GM23338 (cell line): ENCODE data around the gene ROBO3. TPM values are rescaled to one million over a fixed set of nuclear protein-coding genes. Genes with fewer than 3 reads are reported as not detected.
A peak's percentile ranks its signal among the peaks of the same experiment; 100 is the strongest.

Source experiments
- ATAC-seq: fragments of 200-7000 bp; cut with Tn5 transposase; 3 replicates; pipeline ENCODE4 v1.9.1; 2020
- DNase-seq: peaks from one replicate; pipeline ENCODE4 v3.0.0-alpha.2; 2015; ENCODE audit warnings: low spot score
- H2AFZ ChIP-seq: fragments of 200-600 bp; sonication (generic); 2 replicates; pipeline ENCODE4 v1.8.0; 2016; ENCODE audit warnings: antibody characterized with exemption, mild to moderate bottlenecking, moderate library complexity
- H3F3A ChIP-seq: fragments of 200-600 bp; sonication (generic); replicated peaks from 2 replicates; pipeline ENCODE4 v1.8.0; 2017; ENCODE audit warnings: antibody characterized with exemption, mixed run types, low read depth
- H3K27ac ChIP-seq: fragments of 200-600 bp; sonication (generic); 2 replicates; pipeline ENCODE4 v1.6.1; 2016; ENCODE audit warnings: low read depth
- H3K27me3 ChIP-seq: fragments of 200-600 bp; sonication (generic); 2 replicates; pipeline ENCODE4 v1.8.0; 2016; ENCODE audit warnings: mild to moderate bottlenecking, mixed run types, moderate library complexity; ENCODE audit not compliant: insufficient read depth
- H3K36me3 ChIP-seq: fragments of 200-600 bp; sonication (generic); 2 replicates; pipeline ENCODE4 v1.8.0; 2016; ENCODE audit warnings: mild to moderate bottlenecking; ENCODE audit not compliant: insufficient read depth
- H3K4me1 ChIP-seq: fragments of 200-600 bp; sonication (generic); 2 replicates; pipeline ENCODE4 v1.8.0; 2016; ENCODE audit warnings: mild to moderate bottlenecking, moderate library complexity; ENCODE audit not compliant: insufficient read depth
- H3K4me2 ChIP-seq: fragments of 200-600 bp; sonication (generic); 2 replicates; pipeline ENCODE4 v1.7.1; 2017; ENCODE audit warnings: mixed run types
- H3K4me3 ChIP-seq: fragments of 200-600 bp; sonication (generic); 2 replicates; pipeline ENCODE4 v1.6.1; 2016; ENCODE audit warnings: mixed run types
- H3K79me2 ChIP-seq: fragments of 200-600 bp; sonication (generic); replicated peaks from 2 replicates; pipeline ENCODE4 v1.8.0; 2017; ENCODE audit warnings: mild to moderate bottlenecking; ENCODE audit not compliant: insufficient read depth
- H3K9me2 ChIP-seq: fragments of 200-600 bp; sonication (generic); 2 replicates; pipeline ENCODE4 v1.8.0; 2017; ENCODE audit not compliant: insufficient read depth
- H4K20me1 ChIP-seq: fragments of 200-600 bp; sonication (generic); replicated peaks from 2 replicates; pipeline ENCODE4 v1.8.0; 2017; ENCODE audit warnings: mild to moderate bottlenecking; ENCODE audit not compliant: insufficient read depth
- H3K27ac Mint-ChIP-seq: 2 replicates; pipeline ENCODE4 v1.8.0; 2020; ENCODE audit warnings: inconsistent platforms, mild to moderate bottlenecking, moderate library complexity, mixed read lengths
- H3K27me3 Mint-ChIP-seq: 3 replicates; pipeline ENCODE4 v1.8.0; 2022; ENCODE audit warnings: low read depth, mild to moderate bottlenecking, moderate library complexity, mixed read lengths, inconsistent platforms; ENCODE audit not compliant: insufficient read depth, poor library complexity
- H3K36me3 Mint-ChIP-seq: 3 replicates; pipeline ENCODE4 v1.8.0; 2021; ENCODE audit warnings: low read depth, mild to moderate bottlenecking, inconsistent platforms, moderate library complexity, mixed read lengths
- H3K4me1 Mint-ChIP-seq: 3 replicates; pipeline ENCODE4 v1.8.0; 2020; ENCODE audit warnings: mild to moderate bottlenecking, inconsistent platforms, mixed read lengths
- H3K4me3 Mint-ChIP-seq: 3 replicates; pipeline ENCODE4 v1.8.0; 2021; ENCODE audit warnings: moderate library complexity, mild to moderate bottlenecking, inconsistent platforms, mixed read lengths
- H3K9me3 Mint-ChIP-seq: 3 replicates; pipeline ENCODE4 v1.8.0; 2020; ENCODE audit warnings: moderate library complexity, mild to moderate bottlenecking, inconsistent platforms, mixed read lengths
- EZH2 ChIP-seq: fragments of 200-600 bp; sonication (generic); IDR thresholded peaks from one replicate; pipeline ENCODE4 v1.8.0; 2017; ENCODE audit warnings: antibody characterized with exemption, mild to moderate bottlenecking, low read depth; ENCODE audit not compliant: unreplicated experiment
- EZH2phosphoT487 ChIP-seq: fragments of 200-600 bp; sonication (generic); IDR thresholded peaks from one replicate; pipeline ENCODE4 v1.8.1; 2018; ENCODE audit warnings: antibody characterized with exemption; ENCODE audit not compliant: unreplicated experiment
- polyA plus RNA-seq: library from polyadenylated mRNA; unstranded; fragments of >200 nt; fragmentation: Nextera tagmentation; extraction: Ambion mirVana; gene quantifications from 2 replicates; pipeline ENCODE4 v1.2.1, GENCODE V29; 2016
- total RNA-seq: library from RNA; depleted of rRNA; stranded (reverse); fragments of >200 nt; shearing (Covaris generic); gene quantifications from 2 replicates; pipeline ENCODE4 v1.2.3, GENCODE V29; 2014
- TF ChIP-seq, protein P1 (sequence below), 2 experiments: fragments of 200-600 bp in 1 of 2; sonication (generic) in 1 of 2; conservative IDR thresholded peaks; 2 replicates each; pipeline versions ENCODE4 v1.5.1 to v1.6.1; 2016 to 2017; ENCODE audit warnings: antibody characterized with exemption in 2 of 2, low read depth in 2 of 2, mild to moderate bottlenecking in 2 of 2, moderate library complexity in 1 of 2
- TF ChIP-seq, protein P2 (sequence below): fragments of 250-450 bp; sonication (Bioruptor Pico); IDR thresholded peaks from 2 replicates; pipeline ENCODE4 v1.5.0; 2020; ENCODE audit warnings: mild to moderate bottlenecking, moderate library complexity

The ROBO3 gene
- total and polyA plus RNA-seq, 2 experiments from 2014 or later, result 17.0 to 21.4 TPM

DNA sequence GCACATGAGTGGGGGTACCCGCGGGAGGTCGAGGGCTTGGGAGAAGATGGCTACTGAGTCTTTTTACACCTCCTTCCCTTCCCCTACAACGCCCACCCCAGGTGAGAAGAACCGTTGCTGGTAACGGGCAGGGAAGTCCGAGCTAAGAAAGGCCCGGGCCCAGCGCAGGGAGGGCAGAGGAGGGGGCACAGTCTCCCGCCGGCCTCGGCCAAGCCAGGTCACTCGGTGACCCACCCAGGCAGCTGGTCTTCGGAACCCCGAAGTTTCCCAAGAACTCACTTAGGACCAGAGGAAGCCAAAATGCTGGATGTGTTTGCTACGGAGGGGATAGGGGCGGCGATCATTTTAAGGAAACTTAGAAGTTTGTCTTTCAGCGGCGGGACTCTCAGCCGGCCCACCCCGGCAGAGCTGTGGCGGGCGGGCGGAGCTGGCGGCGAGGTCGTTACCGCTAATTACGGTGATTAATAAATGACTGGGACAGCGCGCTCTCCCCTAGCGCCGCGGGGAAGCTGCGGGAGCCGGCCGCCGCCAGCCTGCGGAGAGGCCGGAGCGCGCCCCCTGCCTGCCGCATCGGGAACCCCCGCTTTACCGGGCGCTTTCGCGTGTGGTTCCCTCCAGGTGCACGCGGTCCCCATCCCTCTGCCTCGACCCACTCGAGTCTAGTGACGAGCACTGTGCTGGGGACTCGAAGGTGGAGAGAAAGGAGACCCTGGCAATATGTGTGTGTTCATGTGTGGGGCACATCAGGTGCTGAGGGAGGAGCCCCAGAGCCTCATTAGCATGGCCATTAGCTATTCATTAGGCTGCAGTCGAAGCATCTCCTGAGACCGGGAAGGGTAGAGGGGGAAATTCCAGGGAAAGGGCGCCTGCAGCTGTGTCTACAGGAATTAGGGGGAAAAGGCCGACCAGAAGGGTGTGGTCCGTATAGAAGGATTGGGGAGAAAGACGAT, 945 bp downstream of the ROBO3 start:
- Histone ChIP-seq H2AFZ (peak overlapping the region; percentile 78), H3K27ac (no peak overlapping the region), H3K9me2 (no peaks in the 10 kb centered on the region), H3K4me2 (peak overlapping the region; percentile 80), H4K20me1 (peaks cover 26% of the 10 kb centered on the region), H3K27me3 (peaks cover 100% of the 10 kb centered on the region), H3K4me1 (peaks cover 17% of the 10 kb centered on the region; the same call in 1 of the 2 replicates), H3K79me2 (no peaks in the 10 kb centered on the region), H3K36me3 (no peaks in the 10 kb centered on the region), H3K4me3 (peak overlapping the region; percentile 53), H3F3A (no peaks in the 10 kb centered on the region)
- DNase-seq, result peak; percentile 69
- TF ChIP-seq EZH2phosphoT487 (peak; percentile 53), EZH2 (peak; percentile 93)
- TF ChIP-seq, protein P1, sequence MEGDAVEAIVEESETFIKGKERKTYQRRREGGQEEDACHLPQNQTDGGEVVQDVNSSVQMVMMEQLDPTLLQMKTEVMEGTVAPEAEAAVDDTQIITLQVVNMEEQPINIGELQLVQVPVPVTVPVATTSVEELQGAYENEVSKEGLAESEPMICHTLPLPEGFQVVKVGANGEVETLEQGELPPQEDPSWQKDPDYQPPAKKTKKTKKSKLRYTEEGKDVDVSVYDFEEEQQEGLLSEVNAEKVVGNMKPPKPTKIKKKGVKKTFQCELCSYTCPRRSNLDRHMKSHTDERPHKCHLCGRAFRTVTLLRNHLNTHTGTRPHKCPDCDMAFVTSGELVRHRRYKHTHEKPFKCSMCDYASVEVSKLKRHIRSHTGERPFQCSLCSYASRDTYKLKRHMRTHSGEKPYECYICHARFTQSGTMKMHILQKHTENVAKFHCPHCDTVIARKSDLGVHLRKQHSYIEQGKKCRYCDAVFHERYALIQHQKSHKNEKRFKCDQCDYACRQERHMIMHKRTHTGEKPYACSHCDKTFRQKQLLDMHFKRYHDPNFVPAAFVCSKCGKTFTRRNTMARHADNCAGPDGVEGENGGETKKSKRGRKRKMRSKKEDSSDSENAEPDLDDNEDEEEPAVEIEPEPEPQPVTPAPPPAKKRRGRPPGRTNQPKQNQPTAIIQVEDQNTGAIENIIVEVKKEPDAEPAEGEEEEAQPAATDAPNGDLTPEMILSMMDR (conservative IDR thresholded peaks at IDR 0.05; ENCODE audit: low read depth in 2 of 2), result peak; percentile 75 to 78
- TF ChIP-seq, protein P2, sequence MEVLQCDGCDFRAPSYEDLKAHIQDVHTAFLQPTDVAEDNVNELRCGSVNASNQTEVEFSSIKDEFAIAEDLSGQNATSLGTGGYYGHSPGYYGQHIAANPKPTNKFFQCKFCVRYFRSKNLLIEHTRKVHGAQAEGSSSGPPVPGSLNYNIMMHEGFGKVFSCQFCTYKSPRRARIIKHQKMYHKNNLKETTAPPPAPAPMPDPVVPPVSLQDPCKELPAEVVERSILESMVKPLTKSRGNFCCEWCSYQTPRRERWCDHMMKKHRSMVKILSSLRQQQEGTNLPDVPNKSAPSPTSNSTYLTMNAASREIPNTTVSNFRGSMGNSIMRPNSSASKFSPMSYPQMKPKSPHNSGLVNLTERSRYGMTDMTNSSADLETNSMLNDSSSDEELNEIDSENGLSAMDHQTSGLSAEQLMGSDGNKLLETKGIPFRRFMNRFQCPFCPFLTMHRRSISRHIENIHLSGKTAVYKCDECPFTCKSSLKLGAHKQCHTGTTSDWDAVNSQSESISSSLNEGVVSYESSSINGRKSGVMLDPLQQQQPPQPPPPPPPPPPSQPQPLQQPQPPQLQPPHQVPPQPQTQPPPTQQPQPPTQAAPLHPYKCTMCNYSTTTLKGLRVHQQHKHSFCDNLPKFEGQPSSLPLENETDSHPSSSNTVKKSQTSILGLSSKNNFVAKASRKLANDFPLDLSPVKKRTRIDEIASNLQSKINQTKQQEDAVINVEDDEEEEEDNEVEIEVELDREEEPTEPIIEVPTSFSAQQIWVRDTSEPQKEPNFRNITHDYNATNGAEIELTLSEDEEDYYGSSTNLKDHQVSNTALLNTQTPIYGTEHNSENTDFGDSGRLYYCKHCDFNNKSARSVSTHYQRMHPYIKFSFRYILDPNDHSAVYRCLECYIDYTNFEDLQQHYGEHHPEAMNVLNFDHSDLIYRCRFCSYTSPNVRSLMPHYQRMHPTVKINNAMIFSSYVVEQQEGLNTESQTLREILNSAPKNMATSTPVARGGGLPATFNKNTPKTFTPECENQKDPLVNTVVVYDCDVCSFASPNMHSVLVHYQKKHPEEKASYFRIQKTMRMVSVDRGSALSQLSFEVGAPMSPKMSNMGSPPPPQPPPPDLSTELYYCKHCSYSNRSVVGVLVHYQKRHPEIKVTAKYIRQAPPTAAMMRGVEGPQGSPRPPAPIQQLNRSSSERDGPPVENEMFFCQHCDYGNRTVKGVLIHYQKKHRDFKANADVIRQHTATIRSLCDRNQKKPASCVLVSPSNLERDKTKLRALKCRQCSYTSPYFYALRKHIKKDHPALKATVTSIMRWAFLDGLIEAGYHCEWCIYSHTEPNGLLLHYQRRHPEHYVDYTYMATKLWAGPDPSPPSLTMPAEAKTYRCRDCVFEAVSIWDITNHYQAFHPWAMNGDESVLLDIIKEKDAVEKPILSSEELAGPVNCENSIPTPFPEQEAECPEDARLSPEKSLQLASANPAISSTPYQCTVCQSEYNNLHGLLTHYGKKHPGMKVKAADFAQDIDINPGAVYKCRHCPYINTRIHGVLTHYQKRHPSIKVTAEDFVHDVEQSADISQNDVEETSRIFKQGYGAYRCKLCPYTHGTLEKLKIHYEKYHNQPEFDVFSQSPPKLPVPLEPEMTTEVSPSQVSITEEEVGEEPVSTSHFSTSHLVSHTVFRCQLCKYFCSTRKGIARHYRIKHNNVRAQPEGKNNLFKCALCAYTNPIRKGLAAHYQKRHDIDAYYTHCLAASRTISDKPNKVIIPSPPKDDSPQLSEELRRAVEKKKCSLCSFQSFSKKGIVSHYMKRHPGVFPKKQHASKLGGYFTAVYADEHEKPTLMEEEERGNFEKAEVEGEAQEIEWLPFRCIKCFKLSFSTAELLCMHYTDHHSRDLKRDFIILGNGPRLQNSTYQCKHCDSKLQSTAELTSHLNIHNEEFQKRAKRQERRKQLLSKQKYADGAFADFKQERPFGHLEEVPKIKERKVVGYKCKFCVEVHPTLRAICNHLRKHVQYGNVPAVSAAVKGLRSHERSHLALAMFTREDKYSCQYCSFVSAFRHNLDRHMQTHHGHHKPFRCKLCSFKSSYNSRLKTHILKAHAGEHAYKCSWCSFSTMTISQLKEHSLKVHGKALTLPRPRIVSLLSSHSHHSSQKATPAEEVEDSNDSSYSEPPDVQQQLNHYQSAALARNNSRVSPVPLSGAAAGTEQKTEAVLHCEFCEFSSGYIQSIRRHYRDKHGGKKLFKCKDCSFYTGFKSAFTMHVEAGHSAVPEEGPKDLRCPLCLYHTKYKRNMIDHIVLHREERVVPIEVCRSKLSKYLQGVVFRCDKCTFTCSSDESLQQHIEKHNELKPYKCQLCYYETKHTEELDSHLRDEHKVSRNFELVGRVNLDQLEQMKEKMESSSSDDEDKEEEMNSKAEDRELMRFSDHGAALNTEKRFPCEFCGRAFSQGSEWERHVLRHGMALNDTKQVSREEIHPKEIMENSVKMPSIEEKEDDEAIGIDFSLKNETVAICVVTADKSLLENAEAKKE (CRISPR knock-in tag), result no peak
- no peaks in the 10 kb centered on the region; the same call in 2 of the 3 replicates for H3K36me3 Mint-ChIP-seq
- H3K27ac Mint-ChIP-seq, result no peak overlapping the region
- no peaks in the 10 kb centered on the region; the same call in 2 of the 3 replicates for H3K9me3 Mint-ChIP-seq
- ATAC-seq, result peak; percentile 18
- peaks cover 39% of the 10 kb centered on the region for H3K4me1 Mint-ChIP-seq
- H3K4me3 Mint-ChIP-seq, result peak overlapping the region; percentile 65
- peaks cover 100% of the 10 kb centered on the region for H3K27me3 Mint-ChIP-seq
